GM18511 (cell line): Measurements from ENCODE around the gene S100A5.
"Not testable (repeated sequence)": the region's sequence is repeated elsewhere in the genome, so short reads cannot be mapped to it uniquely, and the experiment has no call there.

ENCODE experiments used
- ATAC-seq: cut with Tn5 transposase; IDR thresholded peaks from one replicate; pipeline ENCODE4 v1.9.1; 2021; ENCODE audit warnings: mild to moderate bottlenecking, moderate library complexity; ENCODE audit not compliant: unreplicated experiment

Gene S100A5, protein sequence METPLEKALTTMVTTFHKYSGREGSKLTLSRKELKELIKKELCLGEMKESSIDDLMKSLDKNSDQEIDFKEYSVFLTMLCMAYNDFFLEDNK

DNA sequence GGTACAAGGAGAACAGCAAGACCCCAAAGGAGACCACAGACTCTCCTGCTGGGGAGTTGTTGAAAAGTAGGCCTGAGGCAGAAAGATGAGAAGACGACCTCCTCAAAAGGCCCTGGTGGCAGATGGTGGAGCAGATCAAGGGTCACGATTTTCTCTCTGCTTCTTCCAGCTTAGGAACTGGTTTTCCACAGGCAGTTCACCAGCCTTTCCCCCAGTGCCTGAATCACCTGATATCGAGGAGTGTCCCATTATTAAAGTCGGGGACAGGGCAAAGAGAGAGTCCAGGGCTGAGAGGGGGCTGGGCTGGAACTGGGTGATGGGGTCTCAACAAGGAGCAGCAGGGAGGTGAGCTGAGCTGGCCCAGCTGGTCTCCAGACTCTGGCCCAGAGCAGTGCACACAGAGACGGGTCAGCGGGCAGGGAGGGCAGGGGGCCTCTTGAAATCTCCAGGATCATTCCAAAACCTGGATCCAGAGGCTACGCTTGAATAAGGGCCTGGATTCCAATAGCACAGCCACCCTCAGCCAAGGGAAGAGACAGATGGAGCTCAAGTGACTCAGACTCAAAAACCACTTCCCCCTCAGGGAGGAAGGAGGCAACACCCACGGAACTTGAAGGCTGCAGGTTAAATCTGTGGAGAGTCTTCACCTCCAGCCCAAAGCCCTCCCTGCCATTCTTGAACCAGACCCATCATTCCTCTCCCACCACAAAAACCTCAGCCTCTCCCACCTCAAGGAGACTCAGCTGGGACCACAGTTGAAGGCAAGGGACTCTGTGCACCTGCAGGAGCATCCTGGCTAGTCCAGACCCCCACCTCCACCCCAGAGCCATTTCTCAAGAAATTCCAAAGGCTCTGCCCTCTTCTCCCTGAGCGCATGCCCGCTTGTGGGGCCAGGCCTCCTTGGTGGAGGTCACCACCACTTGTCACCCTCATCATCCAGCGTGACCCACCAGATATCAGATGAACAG is at the start of gene S100A5:
TSS of gene S100A5 (minus strand) at position 541 of the 968 bp plus-strand sequence. CDS start 743 bp downstream, outside the sequence.
- no peak for ATAC-seq

DNA sequence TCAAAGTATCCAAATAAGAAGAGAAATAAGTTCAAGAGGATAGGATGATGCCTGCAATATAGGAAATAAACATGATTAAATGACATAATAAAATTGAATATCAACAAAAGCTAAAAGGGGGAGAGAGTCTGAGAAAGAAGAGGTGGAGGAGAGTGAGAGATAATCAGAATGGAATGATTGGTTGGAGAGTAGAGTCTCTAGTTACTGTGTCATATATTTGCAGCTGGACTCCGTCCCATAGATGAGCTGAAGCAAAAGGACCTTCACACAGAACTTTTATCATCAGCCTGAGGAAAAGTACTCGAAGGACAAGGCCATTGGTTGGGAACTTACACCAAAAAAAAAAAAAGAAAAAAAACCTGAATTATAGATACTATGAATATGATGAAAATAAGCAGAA is 47.7 kb upstream of the S100A5 start:
- ATAC-seq = no peak

DNA sequence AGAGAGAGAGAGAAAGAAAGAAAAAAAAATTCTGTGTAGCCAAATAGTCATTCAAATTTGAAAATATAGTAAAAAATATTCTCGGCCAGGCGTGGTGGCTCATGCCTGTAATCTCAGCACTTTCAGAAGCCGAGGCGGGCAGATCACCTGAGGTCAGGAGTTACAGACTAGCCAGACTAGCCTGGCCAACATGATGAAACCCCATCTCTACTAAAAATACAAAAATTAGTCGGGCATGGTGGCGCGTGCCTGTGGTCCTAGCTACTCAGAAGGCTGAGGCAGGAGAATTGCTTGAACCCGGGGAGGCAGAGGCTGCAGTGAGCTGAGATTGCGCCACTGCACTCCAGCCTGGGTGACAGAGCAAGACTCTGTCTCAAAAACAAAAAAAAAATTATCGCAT is 47.3 kb upstream of the S100A5 start:
- not testable (repeated sequence) for ATAC-seq

DNA sequence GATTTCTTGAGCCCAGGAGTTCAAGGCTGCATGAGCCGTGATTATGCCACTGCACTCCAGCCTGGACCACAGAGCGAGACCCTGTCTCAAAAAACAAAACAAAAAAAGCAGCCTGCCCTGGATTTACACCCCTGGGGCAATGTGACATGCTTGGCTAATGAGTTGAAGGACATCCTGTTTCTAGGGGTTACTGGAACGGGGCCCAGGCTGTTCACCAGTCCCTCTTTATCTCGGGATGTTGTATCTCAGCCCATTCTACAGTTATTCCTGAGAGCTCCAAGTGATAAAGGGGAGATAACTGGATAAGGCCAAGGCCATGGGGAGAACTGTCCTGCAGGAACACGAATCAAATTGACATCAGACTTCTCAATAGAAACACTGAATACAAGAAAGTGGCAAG is 46.6 kb upstream of the S100A5 start:
- no peak for ATAC-seq

DNA sequence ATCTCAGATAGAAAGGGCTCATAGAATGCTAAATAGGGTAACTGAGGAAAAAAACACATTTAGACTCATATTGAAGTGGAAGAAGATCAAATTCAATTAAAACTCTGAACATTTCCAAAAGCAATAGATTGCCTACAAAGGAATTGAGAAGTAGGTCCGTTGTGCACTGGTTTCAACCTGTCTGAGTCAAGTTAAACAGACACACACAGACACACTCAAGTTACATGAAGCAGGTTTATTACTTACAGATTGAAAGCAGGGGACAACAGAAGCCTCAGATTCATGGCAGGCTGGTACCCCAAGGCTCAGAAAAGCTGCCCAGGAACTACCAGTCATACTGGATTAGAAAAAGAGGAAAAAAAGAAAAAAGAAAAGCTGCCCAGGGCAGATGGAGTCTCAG is 45.6 kb upstream of the S100A5 start:
- ATAC-seq = no peak

DNA sequence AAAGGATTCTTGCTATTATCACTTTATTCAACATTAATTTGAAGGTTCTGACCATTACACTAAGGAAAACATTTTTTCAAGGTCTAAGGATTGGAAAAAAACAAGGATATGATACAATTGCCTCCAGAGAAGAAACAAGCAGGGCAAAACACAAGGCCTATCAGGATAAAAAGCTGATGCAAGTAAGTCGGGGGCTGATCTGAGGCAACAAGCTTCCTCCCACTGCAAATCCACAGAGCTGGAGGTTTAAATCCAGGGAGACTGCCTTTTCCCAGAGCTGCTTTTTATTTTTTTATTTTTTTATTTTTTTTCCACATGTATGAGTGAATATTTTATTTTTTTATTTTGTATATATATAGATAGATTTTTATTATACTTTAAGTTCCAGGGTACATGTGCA is 44.3 kb upstream of the S100A5 start:
- no peak for ATAC-seq

DNA sequence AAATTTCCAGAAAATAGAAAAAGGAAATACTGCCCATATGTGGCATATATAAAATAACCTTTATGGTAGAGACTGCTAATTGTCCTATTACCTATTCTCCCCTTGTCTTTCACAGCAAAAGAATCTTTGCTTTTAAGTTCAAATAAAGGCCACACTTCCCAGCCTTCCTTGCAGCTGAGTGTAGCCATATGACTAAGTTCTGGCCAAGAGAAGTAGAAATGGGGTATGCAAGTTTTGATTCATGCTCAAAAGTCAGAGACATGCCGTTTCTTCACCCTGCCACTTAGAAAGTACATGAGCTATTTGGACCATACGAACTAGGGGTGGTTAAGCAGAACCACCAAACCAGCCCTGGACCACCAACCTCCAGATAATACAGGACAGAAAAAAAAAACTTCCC is 43.2 kb upstream of the S100A5 start:
- no peak for ATAC-seq

DNA sequence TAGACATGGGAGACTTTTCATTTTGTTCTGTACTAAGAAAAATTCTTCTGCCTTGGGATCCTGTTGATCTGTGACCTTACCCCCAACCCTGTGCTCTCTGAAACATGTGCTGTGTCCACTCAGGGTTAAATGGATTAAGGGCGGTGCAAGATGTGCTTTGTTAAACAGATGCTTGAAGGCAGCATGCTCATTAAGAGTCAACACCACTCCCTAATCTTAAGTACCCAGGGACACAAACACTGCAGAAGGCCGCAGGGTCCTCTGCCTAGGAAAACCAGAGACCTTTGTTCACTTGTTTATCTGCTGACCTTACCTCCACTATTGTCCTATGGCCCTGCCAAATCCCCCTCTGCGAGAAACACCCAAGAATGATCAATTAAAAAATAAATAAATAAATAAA is 42.8 kb upstream of the S100A5 start:
- not testable (repeated sequence) for ATAC-seq

DNA sequence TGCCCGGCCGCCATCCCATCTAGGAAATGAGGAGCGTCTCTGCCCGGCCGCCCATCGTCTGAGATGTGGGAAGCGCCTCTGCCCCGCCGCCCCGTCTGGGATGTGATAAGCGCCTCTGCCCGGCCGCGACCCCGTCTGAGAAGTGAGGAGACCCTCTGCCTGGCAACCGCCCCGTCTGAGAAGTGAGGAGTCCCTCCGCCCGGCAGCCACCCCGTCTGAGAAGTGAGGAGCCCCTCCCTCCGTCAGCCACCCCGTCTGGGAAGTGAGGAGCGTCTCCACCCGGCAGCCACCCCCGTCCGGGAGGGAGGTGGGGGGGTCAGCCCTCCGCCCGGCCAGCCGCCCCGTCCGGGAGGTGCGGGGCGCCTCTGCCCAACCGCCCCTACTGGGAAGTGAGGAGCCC is 42.1 kb upstream of the S100A5 start:
- not testable (repeated sequence) for ATAC-seq

DNA sequence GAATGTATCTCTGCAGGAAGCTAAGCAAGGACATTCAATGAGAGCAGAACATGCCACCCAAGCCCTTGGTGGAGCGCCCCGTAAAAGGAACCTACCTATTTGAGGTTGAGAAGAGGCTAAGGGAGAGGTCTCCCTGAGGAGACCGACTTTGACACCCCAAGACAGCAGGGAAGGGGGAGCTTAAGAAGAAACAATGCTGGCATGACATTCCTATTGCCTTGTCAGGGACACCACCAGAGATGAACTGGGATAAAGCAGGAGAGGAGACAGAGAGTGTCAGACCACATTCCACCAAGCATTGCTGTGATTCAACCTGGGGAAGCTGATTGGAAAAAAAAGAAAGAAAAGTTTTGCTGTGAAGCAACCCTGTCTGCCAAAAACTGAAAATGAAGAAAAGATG is 38.2 kb upstream of the S100A5 start:
- no peak for ATAC-seq

DNA sequence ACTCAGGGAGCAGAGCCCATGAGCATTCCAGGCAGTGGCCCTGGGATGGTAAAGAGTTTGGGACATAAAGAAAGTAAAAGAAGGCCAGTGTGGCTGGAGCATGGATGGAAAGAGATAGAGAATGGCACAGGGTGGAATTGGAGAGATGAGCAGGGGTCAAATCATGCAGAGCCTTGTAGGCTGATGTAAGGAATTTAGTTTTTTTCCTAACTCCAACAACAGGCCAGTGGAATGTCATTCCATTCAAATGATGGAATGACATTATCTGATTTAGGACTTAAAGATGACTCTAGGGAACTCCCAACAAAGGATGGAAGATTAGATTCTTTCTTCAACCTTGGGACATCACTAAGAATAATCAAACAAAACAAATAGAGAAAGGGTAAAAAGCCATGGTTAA is 37.8 kb upstream of the S100A5 start:
- ATAC-seq = no peak

DNA sequence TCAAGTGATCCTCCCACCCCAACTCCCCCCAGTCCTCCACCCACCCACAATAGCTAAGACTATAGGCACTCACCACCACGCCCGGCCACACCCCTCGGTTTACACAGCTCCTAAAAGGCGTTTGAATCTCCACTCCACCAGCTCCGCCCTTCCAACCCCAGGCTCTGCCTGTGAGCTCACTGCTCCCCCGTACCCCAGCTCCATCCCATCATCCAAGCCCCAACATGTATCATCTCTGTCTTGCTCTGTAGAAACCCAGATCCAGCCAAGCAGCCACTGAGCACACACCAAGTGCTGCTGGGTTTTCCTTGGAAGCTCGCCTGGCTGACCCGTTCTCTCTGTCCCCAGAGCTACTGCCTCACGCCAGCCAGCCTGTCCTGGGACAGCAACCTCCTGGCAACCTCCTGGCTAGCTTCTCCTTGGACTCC is 36.9 kb upstream of the S100A5 start:
- ATAC-seq = no peak

DNA sequence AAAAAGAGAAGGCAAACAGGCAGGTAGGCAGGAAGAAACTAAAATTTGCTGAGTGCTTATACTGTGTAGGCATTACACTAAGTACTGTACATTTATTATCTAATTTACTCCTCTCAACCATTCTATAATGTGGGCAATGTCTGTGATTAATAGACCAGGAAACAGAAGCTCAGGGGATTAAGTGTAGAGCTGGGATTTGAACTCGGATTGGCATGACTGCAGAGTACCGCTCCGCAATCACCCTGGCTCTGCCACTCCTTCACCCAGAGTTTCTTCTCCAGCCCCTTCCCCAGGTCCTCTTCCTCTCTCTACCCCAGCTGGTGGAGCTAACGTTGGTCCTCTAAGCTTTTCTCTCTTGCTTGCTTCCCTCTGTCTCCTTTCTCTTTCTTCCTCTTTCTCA is 36.4 kb upstream of the S100A5 start:
- no peak for ATAC-seq

DNA sequence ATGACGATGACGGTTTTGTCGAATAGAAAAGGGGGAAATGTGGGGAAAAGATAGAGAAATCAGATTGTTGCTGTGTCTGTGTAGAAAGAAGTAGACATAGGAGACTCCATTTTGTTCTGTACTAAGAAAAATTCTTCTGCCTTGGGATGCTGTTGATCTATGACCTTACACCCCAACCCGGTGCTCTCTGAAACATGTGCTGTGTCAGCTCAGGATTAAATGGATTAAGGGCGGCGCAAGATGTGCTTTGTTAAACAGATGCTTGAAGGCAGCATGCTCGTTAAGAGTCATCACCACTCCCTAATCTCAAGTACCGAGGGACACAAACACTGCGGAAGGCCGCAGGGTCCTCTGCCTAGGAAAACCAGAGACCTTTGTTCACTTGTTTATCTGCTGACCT is 34.8 kb upstream of the S100A5 start:
- not testable (repeated sequence) for ATAC-seq

DNA sequence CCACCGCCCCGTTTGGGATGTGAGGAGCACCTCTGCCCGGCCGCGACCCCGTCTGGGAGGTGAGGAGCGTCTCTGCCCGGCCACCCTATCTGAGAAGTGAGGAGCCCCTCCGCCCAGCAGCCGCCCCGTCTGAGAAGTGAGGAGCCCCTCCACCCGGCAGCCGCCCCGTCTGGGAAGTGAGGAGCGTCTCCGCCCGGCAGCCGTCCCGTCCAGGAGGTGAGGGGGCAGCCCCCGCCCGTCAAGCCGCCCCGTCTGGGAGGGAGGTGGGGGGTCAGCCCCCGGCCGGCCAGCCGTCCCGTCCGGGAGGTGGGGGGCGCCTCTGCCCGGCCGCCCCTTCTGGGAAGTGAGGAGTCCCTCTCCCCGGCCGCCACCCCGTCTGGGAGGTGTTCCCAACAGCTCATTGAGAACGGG is 34.4 kb upstream of the S100A5 start:
- ATAC-seq = not testable (repeated sequence)

DNA sequence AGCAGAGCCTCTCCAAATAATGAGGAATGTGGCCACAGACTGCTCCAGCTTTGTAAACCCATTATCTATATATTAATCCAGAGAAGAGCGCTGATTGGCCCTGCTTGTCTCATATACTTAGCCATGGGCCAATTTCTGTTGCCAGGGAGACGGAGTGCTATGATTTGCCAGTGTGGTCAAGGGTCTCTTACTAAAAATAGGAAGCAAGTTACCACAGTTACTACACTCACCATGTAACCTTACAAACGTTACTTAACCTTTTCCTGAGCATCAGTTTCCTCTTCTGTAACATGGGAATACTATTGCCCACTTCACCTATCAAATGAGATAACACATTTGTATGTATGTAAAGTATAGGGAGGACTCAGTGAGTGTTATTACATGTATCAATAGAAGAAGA is 32.6 kb upstream of the S100A5 start:
- ATAC-seq = no peak

DNA sequence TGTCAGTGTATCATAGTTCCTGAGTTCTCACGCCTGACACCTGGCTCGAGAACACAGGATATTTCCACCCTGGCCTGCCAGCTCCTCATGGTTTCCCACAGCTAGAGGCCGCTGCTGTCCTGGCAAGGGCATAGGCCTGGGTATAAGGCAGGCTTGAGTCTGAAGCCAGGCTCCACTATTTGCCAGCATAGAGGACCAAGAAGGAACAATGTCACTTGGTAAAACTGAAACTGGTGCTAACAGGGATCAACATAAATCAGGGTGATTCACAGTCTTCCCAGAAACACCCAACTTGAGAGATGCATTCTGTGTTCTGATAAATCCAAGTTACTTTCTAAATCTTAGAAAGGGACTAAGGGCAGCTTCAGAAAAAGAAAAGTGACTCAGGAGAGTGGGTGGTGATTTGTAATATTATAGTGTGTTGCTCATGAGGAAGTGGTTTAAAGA is 31.9 kb upstream of the S100A5 start:
- ATAC-seq = peak; percentile 80

DNA sequence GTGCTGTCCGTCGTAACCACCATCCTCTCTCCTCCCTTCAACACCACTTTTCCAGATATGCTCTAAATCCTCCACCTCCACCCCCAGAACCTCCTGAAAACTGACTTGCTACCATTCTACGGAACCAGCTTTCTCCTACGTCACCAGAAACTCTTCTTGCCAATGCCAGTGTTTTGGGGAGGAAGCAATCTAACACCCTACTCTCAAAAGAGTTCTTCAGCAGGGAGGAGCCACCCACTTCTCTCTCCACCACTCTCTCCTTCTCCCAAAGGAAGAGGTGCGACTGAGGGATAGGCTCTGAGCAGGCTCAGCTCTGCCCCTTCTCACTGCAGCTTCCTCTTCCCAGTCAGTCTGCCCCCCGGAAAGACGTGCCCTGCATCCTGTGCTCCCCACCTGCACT is 31.0 kb upstream of the S100A5 start:
- no peak for ATAC-seq

DNA sequence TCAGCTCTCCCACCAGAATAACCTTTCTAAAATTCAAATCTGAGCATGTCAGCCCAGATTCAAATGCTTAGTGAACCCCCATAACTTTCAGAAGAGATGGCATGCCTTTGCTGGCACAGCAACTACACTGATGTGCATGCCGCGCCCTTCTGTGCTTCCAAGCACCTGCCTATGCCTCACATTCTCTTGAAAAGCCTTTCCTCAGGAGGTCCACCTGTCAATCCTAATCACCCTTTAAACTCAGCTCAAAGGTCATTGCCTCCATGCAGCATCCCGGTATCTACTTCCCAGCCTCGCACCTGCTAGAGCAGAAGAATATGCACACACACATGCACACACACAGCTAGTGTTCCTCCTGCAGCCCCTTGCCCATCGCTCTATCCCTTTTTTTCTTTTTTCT is 30.1 kb upstream of the S100A5 start:
- ATAC-seq = no peak

DNA sequence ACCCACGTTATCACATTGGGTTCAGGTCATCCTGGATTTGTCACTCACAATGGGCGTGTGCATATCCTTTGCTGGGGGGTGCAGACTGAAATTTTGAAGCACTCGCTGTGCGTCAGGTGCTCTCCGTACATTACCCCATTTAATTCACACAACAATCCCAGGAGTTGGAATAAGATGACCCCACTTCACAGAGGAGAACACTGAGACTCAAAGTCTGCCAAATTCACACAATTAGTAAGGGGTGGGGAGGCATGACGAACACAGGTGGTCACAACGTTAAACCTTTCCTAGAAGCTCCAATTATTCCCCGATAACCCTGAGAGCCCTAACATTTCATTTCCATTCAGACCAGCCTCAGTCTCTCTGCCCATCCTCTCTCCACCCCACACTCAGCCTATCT is 28.7 kb upstream of the S100A5 start:
- no peak for ATAC-seq

DNA sequence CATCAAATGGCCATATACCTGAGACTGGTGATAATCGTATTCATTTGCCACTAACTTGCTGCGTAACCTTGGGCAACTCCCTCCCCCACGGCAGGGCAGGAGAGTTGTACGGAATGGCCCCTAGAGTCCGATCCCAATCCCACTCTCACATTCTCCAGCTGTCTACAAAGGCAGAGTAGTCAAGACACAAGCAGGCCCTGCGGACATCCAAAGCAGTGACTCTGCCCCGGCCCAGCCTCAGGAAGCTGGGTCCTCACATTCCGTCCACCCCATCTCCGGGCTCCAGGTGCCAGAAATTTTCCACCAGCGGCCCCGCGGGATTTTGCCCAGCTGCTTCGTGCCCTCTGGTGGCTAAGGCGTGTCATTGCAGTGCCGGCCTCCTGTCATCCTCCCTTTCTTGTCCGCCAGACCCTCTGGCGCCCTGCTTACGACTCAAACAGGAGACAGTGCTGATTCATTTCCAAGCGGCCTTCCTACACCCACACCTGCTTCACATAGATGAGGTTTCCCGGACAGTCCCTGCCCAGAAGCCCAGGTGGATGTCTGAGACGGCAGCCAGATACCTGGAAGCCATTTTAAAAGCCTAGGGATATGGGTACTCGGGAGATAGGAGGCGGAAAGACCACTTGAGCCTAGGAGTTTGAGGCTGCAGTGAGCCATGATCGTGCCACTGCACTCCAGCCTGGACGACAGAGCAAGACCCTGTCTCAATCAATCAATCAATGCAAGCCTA is 27.8 kb upstream of the S100A5 start:
- ATAC-seq = no peak
